PC-3 (cell line): ENCODE data around the gene HSD17B12.

Experiments used
- CTCF ChIP-seq: fragments of 300-600 bp; sonication (generic); conservative IDR thresholded peaks from 2 replicates; pipeline ENCODE4 v1.5.1; 2017; ENCODE audit warnings: antibody characterized with exemption, low read depth, mild to moderate bottlenecking, low read length
- EZH2phosphoT487 ChIP-seq: fragments of 300-600 bp; sonication (generic); IDR thresholded peaks from 2 replicates; pipeline ENCODE4 v1.6.1; 2018; ENCODE audit warnings: mild to moderate bottlenecking, antibody characterized with exemption, low read length, borderline replicate concordance

- TF ChIP-seq CTCF (no peak), EZH2phosphoT487 (no peak)
Observed at GRCh38 chr11:43680521-43681400, at the start of gene HSD17B12.
